HEK293 (cell line): ENCODE results near the gene ZNF335.
A peak's percentile ranks its signal among the peaks of the same experiment; 100 is the strongest.

Source experiments
- CTCF ChIA-PET: fragments of 350-600 bp; formaldehyde crosslinking; extraction: SDS; loops from one replicate; lab custom pipeline; 2021; ENCODE audit warnings: antibody characterized with exemption; lab: Yijun Ruan, JAX
- POLR2A ChIA-PET: fragments of 300-600 bp; formaldehyde crosslinking; extraction: SDS; loops from one replicate; lab custom pipeline; 2020; ENCODE audit warnings: antibody characterized with exemption, inconsistent platforms; lab: Yijun Ruan, JAX
- H3K27ac ChIP-seq: fragments of 200-500 bp; sonication (Bioruptor generic); 2 replicates; pipeline ENCODE4 v1.5.1; 2014; ENCODE audit warnings: low read depth, low read length, control low read depth, inconsistent platforms; ENCODE audit errors: extremely low read depth
- H3K36me3 ChIP-seq, 2 experiments: fragments of 200-500 bp in 1 of 2; sonication (Bioruptor generic) in 1 of 2; 1 replicate in 1 of 2; 2 replicates in 1 of 2; pipeline ENCODE4 v1.5.1; 2014 to 2017; ENCODE audit warnings: inconsistent platforms in 2 of 2, low read length in 2 of 2; ENCODE audit not compliant: control insufficient read depth in 2 of 2, insufficient read depth in 1 of 2
- H3K4me1 ChIP-seq: fragments of 200-500 bp; sonication (Bioruptor generic); 2 replicates; pipeline ENCODE4 v1.5.1; 2014; ENCODE audit warnings: mild to moderate bottlenecking, low read length, inconsistent platforms; ENCODE audit not compliant: control insufficient read depth, insufficient read depth
- H3K4me3 ChIP-seq: 2 replicates; pipeline ENCODE4 v1.5.1; 2011; ENCODE audit warnings: low read depth, mild to moderate bottlenecking, control low read depth, low read length, moderate library complexity
- H3K9me3 ChIP-seq: fragments of 200-500 bp; sonication (Bioruptor generic); 2 replicates; pipeline ENCODE4 v1.5.1; 2014; ENCODE audit warnings: low read depth, low read length, inconsistent platforms; ENCODE audit not compliant: control insufficient read depth, insufficient read depth
- GLI2 ChIP-seq: fragments of 450-650 bp; formaldehyde crosslinking; IDR thresholded peaks from 2 replicates; pipeline ENCODE4; 2017; ENCODE audit warnings: missing biosample characterization, missing genetic modification characterization, low read depth, borderline replicate concordance
- GLIS1 ChIP-seq: fragments of 450-650 bp; formaldehyde crosslinking; IDR thresholded peaks from 2 replicates; pipeline ENCODE4 v1.5.1; 2016; ENCODE audit warnings: missing biosample characterization, missing genetic modification characterization
- HOXA7 ChIP-seq: sonication (generic); formaldehyde crosslinking; IDR thresholded peaks from 2 replicates; pipeline ENCODE4 v1.8.1; 2022; ENCODE audit warnings: missing genetic modification reagents, borderline replicate concordance
- INSM2 ChIP-seq: fragments of 450-650 bp; formaldehyde crosslinking; IDR thresholded peaks from 2 replicates; pipeline ENCODE4 v1.5.1; 2016; ENCODE audit warnings: missing biosample characterization, missing genetic modification characterization
- KLF16 ChIP-seq: fragments of 450-650 bp; formaldehyde crosslinking; IDR thresholded peaks from 2 replicates; pipeline ENCODE4 v1.5.1; 2017; ENCODE audit warnings: missing biosample characterization, missing genetic modification characterization
- KLF17 ChIP-seq: fragments of 450-650 bp; formaldehyde crosslinking; IDR thresholded peaks from 2 replicates; pipeline ENCODE4 v1.5.1; 2016; ENCODE audit warnings: missing biosample characterization, missing genetic modification characterization
- KLF8 ChIP-seq: fragments of 450-650 bp; formaldehyde crosslinking; IDR thresholded peaks from 2 replicates; pipeline ENCODE4 v1.5.1; 2016; ENCODE audit warnings: missing biosample characterization, missing genetic modification characterization
- PBX3 ChIP-seq: sonication (generic); formaldehyde crosslinking; IDR thresholded peaks from 2 replicates; pipeline ENCODE4 v1.8.1; 2022; ENCODE audit warnings: mild to moderate bottlenecking, moderate library complexity, missing genetic modification reagents
- PRDM4 ChIP-seq: fragments of 450-650 bp; formaldehyde crosslinking; IDR thresholded peaks from 2 replicates; pipeline ENCODE4 v1.5.1; 2017; ENCODE audit warnings: missing biosample characterization, missing genetic modification characterization
- SCRT2 ChIP-seq: fragments of 450-650 bp; formaldehyde crosslinking; IDR thresholded peaks from 2 replicates; pipeline ENCODE4 v1.5.1; 2016; ENCODE audit warnings: missing biosample characterization, missing genetic modification characterization
- ZEB2 ChIP-seq: fragments of 450-650 bp; formaldehyde crosslinking; IDR thresholded peaks from 2 replicates; pipeline ENCODE4 v1.5.1; 2016; ENCODE audit warnings: missing biosample characterization, missing genetic modification characterization
- ZIC2 ChIP-seq: fragments of 450-650 bp; formaldehyde crosslinking; IDR thresholded peaks from 2 replicates; pipeline ENCODE4 v1.5.1; 2016; ENCODE audit warnings: missing biosample characterization, missing genetic modification characterization
- ZNF140 ChIP-seq: fragments of 450-650 bp; formaldehyde crosslinking; IDR thresholded peaks from 2 replicates; pipeline ENCODE4 v1.5.1; 2016; ENCODE audit warnings: missing biosample characterization, missing genetic modification characterization
- ZNF214 ChIP-seq: fragments of 450-650 bp; formaldehyde crosslinking; IDR thresholded peaks from 2 replicates; pipeline ENCODE4 v1.5.1; 2017; ENCODE audit warnings: missing biosample characterization, mild to moderate bottlenecking, missing genetic modification characterization, borderline replicate concordance
- ZNF449 ChIP-seq: fragments of 450-650 bp; formaldehyde crosslinking; IDR thresholded peaks from 2 replicates; pipeline ENCODE4 v1.5.1; 2017; ENCODE audit warnings: missing biosample characterization, mild to moderate bottlenecking, missing genetic modification characterization, moderate library complexity
- ZNF48 ChIP-seq: fragments of 450-650 bp; formaldehyde crosslinking; IDR thresholded peaks from 2 replicates; pipeline ENCODE4 v1.5.1; 2016; ENCODE audit warnings: missing biosample characterization, missing genetic modification characterization
- ZNF555 ChIP-seq: fragments of 450-650 bp; formaldehyde crosslinking; conservative IDR thresholded peaks from 2 replicates; pipeline ENCODE4 v1.5.1; 2017; ENCODE audit warnings: missing biosample characterization, mild to moderate bottlenecking, missing genetic modification characterization, inconsistent platforms
- ZNF600 ChIP-seq: fragments of 450-650 bp; formaldehyde crosslinking; IDR thresholded peaks from 2 replicates; pipeline ENCODE4 v1.5.1; 2016; ENCODE audit warnings: missing biosample characterization, missing genetic modification characterization
- ZNF624 ChIP-seq: fragments of 450-650 bp; formaldehyde crosslinking; IDR thresholded peaks from 2 replicates; pipeline ENCODE4 v1.5.1; 2017; ENCODE audit warnings: missing biosample characterization, missing genetic modification characterization
- ZNF626 ChIP-seq: fragments of 450-650 bp; sonication (Bioruptor Pico); formaldehyde crosslinking; IDR thresholded peaks from 2 replicates; pipeline ENCODE4 v1.5.1; 2018; ENCODE audit warnings: missing biosample characterization, missing genetic modification characterization, inconsistent platforms
- ZNF629 ChIP-seq: fragments of 450-650 bp; formaldehyde crosslinking; IDR thresholded peaks from 2 replicates; pipeline ENCODE4 v1.5.1; 2017; ENCODE audit warnings: missing biosample characterization, missing genetic modification characterization
- ZNF747 ChIP-seq: fragments of 450-650 bp; formaldehyde crosslinking; IDR thresholded peaks from 2 replicates; pipeline ENCODE4 v1.5.1; 2016; ENCODE audit warnings: missing biosample characterization, missing genetic modification characterization
- ZNF785 ChIP-seq: fragments of 450-650 bp; formaldehyde crosslinking; IDR thresholded peaks from 2 replicates; pipeline ENCODE4 v1.5.1; 2016; ENCODE audit warnings: missing biosample characterization, missing genetic modification characterization

ZNF335 gene

GRCh38 chr20:45946149-45946970 is 25.6 kb downstream of the ZNF335 start (continued):
- TF ChIP-seq KLF17 (tag by site-specific recombination) (no peak), ZNF626 (tag by site-specific recombination) (no peak), ZNF555 (tag by site-specific recombination) (no peak)

GRCh38 chr20:45945678-45946148 is 26.3 kb downstream of the ZNF335 start:
- ChIA-PET POLR2A (interaction anchor here (0.8 kb wide), 1 partner anchor 10 kb away, joined by 3 read pairs; no protein-coding TSS in a partner anchor), CTCF (no interaction called here)
- H3K4me3 ChIP-seq = no peak overlapping the region
- peaks cover 6 to 88% of the 10 kb centered on the region in 2 experiments; a peak in 2 of 3 replicates for H3K36me3 ChIP-seq
- no peak overlapping the region for H3K27ac ChIP-seq
- H3K9me3 ChIP-seq = no peaks in the 10 kb centered on the region
- TF ChIP-seq ZNF449 (no peak), ZNF785 (tag by site-specific recombination) (no peak), GLI2 (tag by site-specific recombination) (no peak), ZNF48 (tag by site-specific recombination) (no peak), KLF16 (tag by site-specific recombination) (no peak), ZEB2 (no peak), ZNF747 (tag by site-specific recombination) (no peak), ZNF624 (tag by site-specific recombination) (no peak), HOXA7 (CRISPR knock-in tag) (no peak), ZNF629 (tag by site-specific recombination) (peak; percentile 34; the same call in 1 of the 2 replicates), PRDM4 (tag by site-specific recombination) (no peak), ZIC2 (tag by site-specific recombination) (0 out of 2 replicates have a peak, but pooled peaks have one; percentile 16), ZNF555 (tag by site-specific recombination) (no peak), INSM2 (tag by site-specific recombination) (no peak), GLIS1 (peak; percentile 38; the same call in 1 of the 2 replicates), PBX3 (CRISPR knock-in tag) (no peak), ZNF140 (tag by site-specific recombination) (no peak), ZNF600 (tag by site-specific recombination) (peak; percentile 67), ZNF214 (tag by site-specific recombination) (no peak), SCRT2 (tag by site-specific recombination) (no peak), KLF8 (tag by site-specific recombination) (0 out of 2 replicates have a peak, but pooled peaks have one; percentile 31)
- no peaks in the 10 kb centered on the region for H3K4me1 ChIP-seq
